ENCODE results near the gene SARS2.
A peak's percentile ranks its signal among the peaks of the same experiment; 100 is the strongest.

The SARS2 gene

GRCh38 chr19:38904581-38905539, 25.7 kb downstream of the SARS2 start:
- H3K9me2 ChIP-seq (replicated peaks; ENCODE audit: insufficient read depth, low read length) = no peaks in the 10 kb centered on the region
- H3K4me3 ChIP-seq (ENCODE audit: insufficient read depth, low read length, poor library complexity, severe bottlenecking) = no peak overlapping the region
- H3K79me2 ChIP-seq (ENCODE audit: insufficient read depth, low read length) = peaks cover 35% of the 10 kb centered on the region
- H3K9ac ChIP-seq (ENCODE audit: low read length) = no peak overlapping the region
- TF ChIP-seq EZH2phosphoT487 (conservative IDR thresholded peaks at IDR 0.05; ENCODE audit: low read length) (no peak), CTCF (IDR thresholded peaks at IDR 0.05; ENCODE audit: insufficient read depth, low read length, poor library complexity, severe bottlenecking) (no peak)
- H2AFZ ChIP-seq (ENCODE audit: low read depth, low read length, severe bottlenecking) = no peak overlapping the region
- H3K9me3 ChIP-seq (ENCODE audit: insufficient read depth, low read length) = no peaks in the 10 kb centered on the region
- H3K27ac ChIP-seq (ENCODE audit: low read depth, low read length) = no peak overlapping the region
- 0 out of 2 replicates have a peak, but pooled peaks cover 3% of the 10 kb centered on the region for H3K36me3 ChIP-seq (ENCODE audit: low read length)
- no peak overlapping the region for H3K4me2 ChIP-seq (ENCODE audit: low read depth, low read length, poor library complexity, severe bottlenecking)
- no peaks in the 10 kb centered on the region for H3K27me3 ChIP-seq (ENCODE audit: low read length)
- H4K20me1 ChIP-seq (ENCODE audit: low read depth, low read length) = no peaks in the 10 kb centered on the region
- no peaks in the 10 kb centered on the region; the same call in 1 of the 2 replicates for H3F3A ChIP-seq (ENCODE audit: insufficient read depth)

- Histone ChIP-seq H3K4me2 (ENCODE audit: low read depth, low read length, poor library complexity, severe bottlenecking) (peak overlapping the region; percentile 92), H3K9me3 (ENCODE audit: insufficient read depth, low read length) (no peaks in the 10 kb centered on the region), H3K9me2 (replicated peaks; ENCODE audit: insufficient read depth, low read length) (no peaks in the 10 kb centered on the region), H3K79me2 (ENCODE audit: insufficient read depth, low read length) (peaks cover 35% of the 10 kb centered on the region), H3K27ac (ENCODE audit: low read depth, low read length) (no peak overlapping the region), H2AFZ (ENCODE audit: low read depth, low read length, severe bottlenecking) (no peak overlapping the region), H3K27me3 (ENCODE audit: low read length) (no peaks in the 10 kb centered on the region), H4K20me1 (ENCODE audit: low read depth, low read length) (no peaks in the 10 kb centered on the region), H3K36me3 (ENCODE audit: low read length) (0 out of 2 replicates have a peak, but pooled peaks cover 3% of the 10 kb centered on the region), H3K4me3 (ENCODE audit: insufficient read depth, low read length, poor library complexity, severe bottlenecking) (peak overlapping the region; percentile 97), H3K9ac (ENCODE audit: low read length) (no peak overlapping the region), H3F3A (ENCODE audit: insufficient read depth) (no peaks in the 10 kb centered on the region; the same call in 1 of the 2 replicates)
- TF ChIP-seq EZH2phosphoT487 (conservative IDR thresholded peaks at IDR 0.05; ENCODE audit: low read length) (no peak), CTCF (IDR thresholded peaks at IDR 0.05; ENCODE audit: insufficient read depth, low read length, poor library complexity, severe bottlenecking) (no peak)
Measured at GRCh38 chr19:38901683-38902082, 28.9 kb downstream of the SARS2 start.

- Histone ChIP-seq H3K27ac (ENCODE audit: low read depth, low read length) (0 out of 2 replicates have a peak overlapping the region, but pooled peaks have one; percentile 31), H2AFZ (ENCODE audit: low read depth, low read length, severe bottlenecking) (no peak overlapping the region)
Measured at GRCh38 chr19:38900743-38901190, 29.8 kb downstream of the SARS2 start.

More at GRCh38 chr19:38900743-38901190, 29.8 kb downstream of the SARS2 start:
- Histone ChIP-seq H3K36me3 (ENCODE audit: low read length) (0 out of 2 replicates have a peak, but pooled peaks cover 2% of the 10 kb centered on the region), H3K27me3 (ENCODE audit: low read length) (no peaks in the 10 kb centered on the region), H3K4me2 (ENCODE audit: low read depth, low read length, poor library complexity, severe bottlenecking) (peak overlapping the region; percentile 92), H3K79me2 (ENCODE audit: insufficient read depth, low read length) (peaks cover 35% of the 10 kb centered on the region), H3K9me2 (replicated peaks; ENCODE audit: insufficient read depth, low read length) (no peaks in the 10 kb centered on the region), H4K20me1 (ENCODE audit: low read depth, low read length) (no peaks in the 10 kb centered on the region), H3F3A (ENCODE audit: insufficient read depth) (no peaks in the 10 kb centered on the region; the same call in 1 of the 2 replicates), H3K4me3 (ENCODE audit: insufficient read depth, low read length, poor library complexity, severe bottlenecking) (peak overlapping the region; percentile 97), H3K9me3 (ENCODE audit: insufficient read depth, low read length) (no peaks in the 10 kb centered on the region), H3K9ac (ENCODE audit: low read length) (peak overlapping the region; percentile 71)
- TF ChIP-seq CTCF (IDR thresholded peaks at IDR 0.05; ENCODE audit: insufficient read depth, low read length, poor library complexity, severe bottlenecking) (no peak), EZH2phosphoT487 (conservative IDR thresholded peaks at IDR 0.05; ENCODE audit: low read length) (no peak)
